ENCODE measurements around the gene FKBP2.

FKBP2 gene

DNA sequence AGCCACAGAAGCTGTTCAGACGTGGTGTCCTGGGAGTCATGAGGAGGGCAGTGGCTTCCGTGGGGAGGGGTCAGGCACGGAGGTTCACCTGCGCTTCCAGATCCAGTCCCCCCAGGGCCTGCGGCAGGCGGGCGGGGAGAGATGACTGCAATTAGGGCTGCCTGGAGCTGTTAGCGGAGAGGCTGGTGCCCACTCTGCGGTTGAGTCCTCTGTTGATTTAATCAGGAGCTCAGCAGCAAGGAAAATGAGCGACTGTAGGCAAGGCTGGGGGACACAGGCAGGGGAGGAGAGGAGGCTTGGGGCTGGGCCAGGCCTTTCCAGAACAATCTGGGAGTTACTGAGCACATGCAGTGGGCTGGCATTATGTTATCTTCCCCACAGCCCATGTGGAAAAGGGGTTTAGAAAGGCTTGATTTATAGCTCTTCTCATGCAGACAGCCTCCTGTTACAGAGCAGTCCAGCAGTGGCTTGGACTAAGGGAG, 23.5 kb downstream of the FKBP2 start:
- H3K4me3 Mint-ChIP-seq: no peak overlapping the region
- H3K4me1 Mint-ChIP-seq: peaks cover 42% of the 10 kb centered on the region
- no peak for DNase-seq
- H3K9me3 Mint-ChIP-seq: no peaks in the 10 kb centered on the region
- TF ChIP-seq, protein P1, sequence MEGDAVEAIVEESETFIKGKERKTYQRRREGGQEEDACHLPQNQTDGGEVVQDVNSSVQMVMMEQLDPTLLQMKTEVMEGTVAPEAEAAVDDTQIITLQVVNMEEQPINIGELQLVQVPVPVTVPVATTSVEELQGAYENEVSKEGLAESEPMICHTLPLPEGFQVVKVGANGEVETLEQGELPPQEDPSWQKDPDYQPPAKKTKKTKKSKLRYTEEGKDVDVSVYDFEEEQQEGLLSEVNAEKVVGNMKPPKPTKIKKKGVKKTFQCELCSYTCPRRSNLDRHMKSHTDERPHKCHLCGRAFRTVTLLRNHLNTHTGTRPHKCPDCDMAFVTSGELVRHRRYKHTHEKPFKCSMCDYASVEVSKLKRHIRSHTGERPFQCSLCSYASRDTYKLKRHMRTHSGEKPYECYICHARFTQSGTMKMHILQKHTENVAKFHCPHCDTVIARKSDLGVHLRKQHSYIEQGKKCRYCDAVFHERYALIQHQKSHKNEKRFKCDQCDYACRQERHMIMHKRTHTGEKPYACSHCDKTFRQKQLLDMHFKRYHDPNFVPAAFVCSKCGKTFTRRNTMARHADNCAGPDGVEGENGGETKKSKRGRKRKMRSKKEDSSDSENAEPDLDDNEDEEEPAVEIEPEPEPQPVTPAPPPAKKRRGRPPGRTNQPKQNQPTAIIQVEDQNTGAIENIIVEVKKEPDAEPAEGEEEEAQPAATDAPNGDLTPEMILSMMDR (IDR thresholded peaks at IDR 0.05): no peak
- peaks cover 2% of the 10 kb centered on the region for H3K27me3 Mint-ChIP-seq (ENCODE audit: low read depth, poor library complexity)
- H3K36me3 Mint-ChIP-seq (ENCODE audit: low read depth): peaks cover 14% of the 10 kb centered on the region
- peak overlapping the region; percentile 88 for H3K27ac Mint-ChIP-seq

DNA sequence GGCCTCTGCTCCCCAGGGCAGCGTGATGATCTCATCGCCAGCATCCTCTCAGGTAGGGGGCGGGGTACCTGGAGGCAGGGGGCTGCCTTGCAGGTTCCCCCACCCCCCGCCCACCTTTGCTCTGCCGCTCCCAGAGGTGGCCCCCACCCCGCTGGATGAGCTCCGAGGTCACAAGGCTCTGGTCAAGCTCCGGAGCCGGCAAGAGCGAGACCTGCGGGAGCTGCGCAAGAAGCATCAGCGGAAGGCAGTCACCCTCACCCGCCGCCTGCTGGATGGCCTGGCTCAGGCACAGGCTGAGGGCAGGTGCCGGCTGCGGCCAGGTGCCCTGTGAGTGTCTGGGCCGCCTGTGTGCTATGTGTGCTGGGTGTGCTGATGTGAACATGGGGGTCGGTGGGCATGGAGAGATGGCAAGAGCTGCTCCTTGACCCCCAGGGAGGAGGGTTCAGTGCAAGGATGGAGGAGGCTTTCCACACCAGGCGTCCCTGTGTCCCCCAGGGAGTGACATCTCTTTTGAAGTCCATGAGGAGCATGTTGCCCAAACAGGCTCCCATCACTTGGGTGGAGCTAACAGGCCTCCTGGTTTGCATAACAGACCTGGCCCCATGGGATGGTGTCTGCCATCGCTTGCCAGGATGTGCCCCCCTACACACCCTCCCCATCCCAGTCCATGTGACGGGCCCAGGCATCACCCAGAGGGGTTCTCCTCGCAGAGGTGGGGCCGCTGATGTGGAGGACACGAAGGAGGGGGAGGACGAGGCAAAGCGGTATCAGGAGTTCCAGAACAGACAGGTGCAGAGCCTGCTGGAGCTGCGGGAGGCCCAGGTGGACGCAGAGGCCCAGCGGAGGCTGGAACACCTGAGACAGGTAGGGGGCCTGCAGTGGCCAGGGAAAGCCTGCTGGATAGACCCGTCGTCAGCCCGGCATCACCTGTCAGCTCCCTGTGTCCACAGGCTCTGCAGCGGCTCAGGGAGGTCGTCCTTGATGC, 24.6 kb downstream of the FKBP2 start:
- no peaks in the 10 kb centered on the region for H3K27me3 Mint-ChIP-seq (ENCODE audit: low read depth, poor library complexity)
- no peak for DNase-seq
- H3K4me1 Mint-ChIP-seq: peaks cover 42% of the 10 kb centered on the region
- no peak overlapping the region for H3K27ac Mint-ChIP-seq
- peaks cover 5% of the 10 kb centered on the region for H3K36me3 Mint-ChIP-seq (ENCODE audit: low read depth)
- H3K9me3 Mint-ChIP-seq: no peaks in the 10 kb centered on the region
- no peak overlapping the region for H3K4me3 Mint-ChIP-seq
- TF ChIP-seq, protein P1 (IDR thresholded peaks at IDR 0.05): no peak

DNA sequence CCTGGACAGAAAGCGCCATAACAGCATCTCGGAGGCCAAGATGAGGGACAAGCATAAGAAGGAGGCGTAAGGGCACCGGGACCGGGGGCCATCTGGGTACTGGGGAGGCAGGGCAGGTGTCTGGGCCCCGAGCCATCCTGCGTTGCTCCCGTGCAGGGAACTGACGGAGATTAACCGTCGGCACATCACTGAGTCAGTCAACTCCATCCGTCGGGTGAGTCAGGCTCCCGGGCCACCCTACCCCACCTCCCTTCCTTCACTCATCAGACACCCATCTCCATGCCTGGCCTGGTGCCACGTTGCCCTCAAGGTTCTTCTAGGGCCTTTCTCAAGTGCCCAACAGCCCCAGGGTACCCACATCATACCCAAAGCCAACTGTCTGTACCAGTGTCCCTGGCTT, 25.4 kb downstream of the FKBP2 start:
- peaks cover 42% of the 10 kb centered on the region for H3K4me1 Mint-ChIP-seq
- H3K9me3 Mint-ChIP-seq: no peaks in the 10 kb centered on the region
- no peaks in the 10 kb centered on the region for H3K27me3 Mint-ChIP-seq (ENCODE audit: low read depth, poor library complexity)
- H3K4me3 Mint-ChIP-seq: no peak overlapping the region
- H3K27ac Mint-ChIP-seq: no peak overlapping the region
- TF ChIP-seq, protein P1 (IDR thresholded peaks at IDR 0.05): no peak
- H3K36me3 Mint-ChIP-seq (ENCODE audit: low read depth): peaks cover 5% of the 10 kb centered on the region
- DNase-seq: no peak

DNA sequence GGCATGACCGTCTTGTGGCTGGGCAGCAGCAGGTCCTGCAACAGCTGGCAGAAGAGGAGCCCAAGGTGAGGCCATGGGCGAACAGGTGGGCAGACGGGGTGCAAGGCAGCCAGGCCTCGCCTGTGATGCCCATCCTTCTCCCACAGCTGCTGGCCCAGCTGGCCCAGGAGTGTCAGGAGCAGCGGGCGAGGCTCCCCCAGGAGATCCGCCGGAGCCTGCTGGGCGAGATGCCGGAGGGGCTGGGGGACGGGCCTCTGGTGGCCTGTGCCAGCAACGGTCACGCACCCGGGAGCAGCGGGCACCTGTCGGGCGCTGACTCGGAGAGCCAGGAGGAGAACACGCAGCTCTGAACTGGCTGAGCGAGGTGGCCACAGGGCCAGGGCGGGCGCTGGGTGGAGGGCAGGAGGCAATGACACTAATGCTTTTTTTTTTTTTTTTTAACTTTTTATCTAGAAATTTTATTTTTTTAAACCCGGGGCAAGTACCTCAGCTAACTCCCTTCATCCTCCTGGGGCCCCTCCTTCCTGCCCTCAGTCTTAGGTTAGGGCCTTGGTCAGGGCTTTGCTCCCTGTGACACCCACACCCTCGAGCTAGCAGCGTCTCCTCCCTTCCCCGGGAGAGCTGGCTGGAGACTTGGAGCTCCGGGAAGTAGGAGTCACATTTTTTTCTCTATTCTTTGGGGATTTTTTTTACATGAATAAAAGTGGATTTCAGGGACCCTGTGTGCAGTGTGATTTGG, 26.5 kb downstream of the FKBP2 start:
- TF ChIP-seq, protein P1 (IDR thresholded peaks at IDR 0.05): no peak
- no peak for DNase-seq
- H3K9me3 Mint-ChIP-seq: no peaks in the 10 kb centered on the region
- H3K27me3 Mint-ChIP-seq (ENCODE audit: low read depth, poor library complexity): no peaks in the 10 kb centered on the region
- H3K36me3 Mint-ChIP-seq (ENCODE audit: low read depth): peaks cover 5% of the 10 kb centered on the region
- peaks cover 50% of the 10 kb centered on the region for H3K4me1 Mint-ChIP-seq
- H3K27ac Mint-ChIP-seq: peak overlapping the region; percentile 68
- no peak overlapping the region for H3K4me3 Mint-ChIP-seq

DNA sequence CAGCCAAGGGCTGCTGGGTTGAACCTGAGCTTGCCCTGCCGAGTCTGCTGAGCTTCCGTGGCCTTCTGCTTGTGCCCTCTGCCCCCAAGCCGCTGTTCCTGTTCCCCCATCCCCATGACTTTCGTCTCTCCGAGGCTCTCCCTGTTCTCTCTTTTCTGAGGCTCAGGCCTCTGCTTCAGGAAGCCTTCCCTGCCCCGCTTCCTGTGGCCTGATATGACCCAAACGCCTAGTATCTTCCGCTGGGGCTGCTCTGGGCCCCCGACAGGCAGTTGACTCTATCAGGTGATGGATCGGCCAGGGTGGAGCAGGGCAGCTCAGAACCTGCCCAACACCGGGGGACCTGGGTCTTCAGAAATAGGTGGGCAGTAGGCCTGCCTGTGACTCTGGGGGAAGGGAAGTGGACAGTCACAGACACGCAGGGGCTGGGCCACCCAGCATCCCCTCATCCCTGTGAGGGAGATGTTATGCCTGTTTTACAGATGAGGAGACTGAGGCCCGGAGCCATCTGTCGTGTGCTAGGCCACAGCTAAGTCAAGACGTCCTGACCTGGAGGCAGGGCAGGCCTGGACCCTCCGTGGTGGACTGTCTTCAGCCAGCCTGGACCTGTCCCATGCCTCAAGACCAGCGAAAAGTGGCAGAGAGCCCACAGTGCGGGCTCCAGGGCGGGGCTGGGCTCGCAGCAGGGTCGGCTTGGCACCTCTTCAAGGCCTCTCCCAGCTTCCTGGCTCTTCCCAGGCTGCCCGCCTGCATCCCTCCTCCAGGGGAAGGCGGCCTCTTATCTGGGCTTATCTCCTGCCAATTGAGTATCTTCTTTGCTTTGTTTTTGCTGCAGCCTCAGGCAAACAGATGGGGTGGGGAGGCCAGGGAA, 27.4 kb downstream of the FKBP2 start:
- DNase-seq: no peak
- TF ChIP-seq, protein P1 (IDR thresholded peaks at IDR 0.05): no peak
- Mint-ChIP-seq H3K4me1 (peaks cover 47% of the 10 kb centered on the region), H3K27me3 (ENCODE audit: low read depth, poor library complexity) (no peaks in the 10 kb centered on the region), H3K9me3 (no peaks in the 10 kb centered on the region), H3K36me3 (ENCODE audit: low read depth) (peaks cover under 1% of the 10 kb centered on the region), H3K4me3 (peak overlapping the region; percentile 97), H3K27ac (peak overlapping the region; percentile 98)

All from nephron progenitor cell (in vitro differentiated cells).